H1 (cell line): ENCODE data around the gene DISC1. TPM values are rescaled to one million over a fixed set of nuclear protein-coding genes. Genes with fewer than 3 reads are reported as not detected.

ENCODE experiments used
- KDM1A ChIP-seq: fragments of 200-600, 300-600 bp; sonication (generic); IDR thresholded peaks from 2 replicates; pipeline ENCODE4 v1.7.1; 2016; ENCODE audit warnings: mild to moderate bottlenecking, low read length, borderline replicate concordance
- TAF1 ChIP-seq: IDR thresholded peaks from 2 replicates; pipeline ENCODE4 v1.6.1; 2011; ENCODE audit warnings: mild to moderate bottlenecking, low read depth, low read length
- polyA plus RNA-seq, 7 experiments: library from polyadenylated mRNA; depleted of rRNA in 3 of 7; stranded (reverse) in 5 of 7; unstranded in 2 of 7; fragments of >200 nt in 5 of 7; fragments of 200-250 nt in 2 of 7; gene quantifications; 1 replicate in 5 of 7; 2 replicates in 1 of 7; 4 replicates in 1 of 7; pipeline versions ENCODE4 v1.2.1 to v1.2.3, GENCODE V29; 2011 to 2013; ENCODE audit warnings: missing spikeins in 2 of 7, mixed read lengths in 2 of 7
- total RNA-seq: library from RNA; stranded (reverse); fragmentation: NEBNext Ultra II Directional; extraction: Animal tissue kit (Norgen Biotek cat#: 25700); gene quantifications from 2 replicates; pipeline ENCODE4 v1.2.1, GENCODE V29; 2021
- TF ChIP-seq, protein P1 (sequence below), 3 experiments: IDR thresholded peaks; 1 replicate in 2 of 3; 2 replicates in 1 of 3; pipeline versions ENCODE4 v1.5.1 to v1.6.1; 2011; ENCODE audit warnings: low read length in 3 of 3, mild to moderate bottlenecking in 3 of 3, inconsistent platforms in 2 of 3, low read depth in 1 of 3, moderate library complexity in 1 of 3; ENCODE audit not compliant: insufficient read depth in 1 of 3; ENCODE audit errors: control extremely low read depth in 1 of 3
- TF ChIP-seq, protein P2 (sequence below): IDR thresholded peaks from 2 replicates; pipeline ENCODE4 v1.6.1; 2012; ENCODE audit warnings: inconsistent platforms
- TF ChIP-seq, protein P3 (sequence below): IDR thresholded peaks from 2 replicates; pipeline ENCODE4 v1.6.1; 2012; ENCODE audit warnings: low read length, inconsistent platforms

Gene DISC1
- total and polyA plus RNA-seq, 2 of the 8 experiments (the other 6 are each of a cell fraction or from before 2014, with no cell fraction given): 1.1 to 3.5 TPM

DNA sequence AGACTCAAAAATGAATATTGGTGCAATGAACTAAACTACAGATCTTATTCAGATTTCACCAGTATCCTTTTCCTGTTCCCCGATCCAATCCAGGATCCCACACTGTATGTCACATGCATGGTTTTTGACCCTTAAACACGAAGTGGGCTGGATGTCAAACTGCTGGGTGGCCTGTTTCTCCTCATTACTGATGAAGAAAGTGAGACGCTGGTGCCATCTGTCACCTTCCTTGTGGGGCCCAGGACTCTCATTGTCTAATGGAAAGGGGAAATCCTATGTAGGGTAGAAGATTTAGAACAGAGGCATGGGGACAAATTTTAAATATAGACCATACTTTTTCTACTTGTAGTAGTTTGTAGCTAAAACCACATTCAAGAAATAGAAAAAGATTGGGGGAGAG is 56.2 kb downstream of the DISC1 start (continued):
- TF ChIP-seq, protein P1, sequence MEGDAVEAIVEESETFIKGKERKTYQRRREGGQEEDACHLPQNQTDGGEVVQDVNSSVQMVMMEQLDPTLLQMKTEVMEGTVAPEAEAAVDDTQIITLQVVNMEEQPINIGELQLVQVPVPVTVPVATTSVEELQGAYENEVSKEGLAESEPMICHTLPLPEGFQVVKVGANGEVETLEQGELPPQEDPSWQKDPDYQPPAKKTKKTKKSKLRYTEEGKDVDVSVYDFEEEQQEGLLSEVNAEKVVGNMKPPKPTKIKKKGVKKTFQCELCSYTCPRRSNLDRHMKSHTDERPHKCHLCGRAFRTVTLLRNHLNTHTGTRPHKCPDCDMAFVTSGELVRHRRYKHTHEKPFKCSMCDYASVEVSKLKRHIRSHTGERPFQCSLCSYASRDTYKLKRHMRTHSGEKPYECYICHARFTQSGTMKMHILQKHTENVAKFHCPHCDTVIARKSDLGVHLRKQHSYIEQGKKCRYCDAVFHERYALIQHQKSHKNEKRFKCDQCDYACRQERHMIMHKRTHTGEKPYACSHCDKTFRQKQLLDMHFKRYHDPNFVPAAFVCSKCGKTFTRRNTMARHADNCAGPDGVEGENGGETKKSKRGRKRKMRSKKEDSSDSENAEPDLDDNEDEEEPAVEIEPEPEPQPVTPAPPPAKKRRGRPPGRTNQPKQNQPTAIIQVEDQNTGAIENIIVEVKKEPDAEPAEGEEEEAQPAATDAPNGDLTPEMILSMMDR (IDR thresholded peaks at IDR 0.05; ENCODE audit: control extremely low read depth in 1 of 3, insufficient read depth in 1 of 3, low read depth in 1 of 3, low read length in 3 of 3): no peak
- TF ChIP-seq, protein P2, sequence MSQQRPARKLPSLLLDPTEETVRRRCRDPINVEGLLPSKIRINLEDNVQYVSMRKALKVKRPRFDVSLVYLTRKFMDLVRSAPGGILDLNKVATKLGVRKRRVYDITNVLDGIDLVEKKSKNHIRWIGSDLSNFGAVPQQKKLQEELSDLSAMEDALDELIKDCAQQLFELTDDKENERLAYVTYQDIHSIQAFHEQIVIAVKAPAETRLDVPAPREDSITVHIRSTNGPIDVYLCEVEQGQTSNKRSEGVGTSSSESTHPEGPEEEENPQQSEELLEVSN: no peak
- TF ChIP-seq, protein P3, sequence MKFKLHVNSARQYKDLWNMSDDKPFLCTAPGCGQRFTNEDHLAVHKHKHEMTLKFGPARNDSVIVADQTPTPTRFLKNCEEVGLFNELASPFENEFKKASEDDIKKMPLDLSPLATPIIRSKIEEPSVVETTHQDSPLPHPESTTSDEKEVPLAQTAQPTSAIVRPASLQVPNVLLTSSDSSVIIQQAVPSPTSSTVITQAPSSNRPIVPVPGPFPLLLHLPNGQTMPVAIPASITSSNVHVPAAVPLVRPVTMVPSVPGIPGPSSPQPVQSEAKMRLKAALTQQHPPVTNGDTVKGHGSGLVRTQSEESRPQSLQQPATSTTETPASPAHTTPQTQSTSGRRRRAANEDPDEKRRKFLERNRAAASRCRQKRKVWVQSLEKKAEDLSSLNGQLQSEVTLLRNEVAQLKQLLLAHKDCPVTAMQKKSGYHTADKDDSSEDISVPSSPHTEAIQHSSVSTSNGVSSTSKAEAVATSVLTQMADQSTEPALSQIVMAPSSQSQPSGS: no peak
- TF ChIP-seq TAF1: no peak
- no peak for TF ChIP-seq KDM1A
